GM12878 (cell line): ENCODE results near the gene TNRC6C. TPM values are rescaled to one million over a fixed set of nuclear protein-coding genes. Genes with fewer than 3 reads are reported as not detected.

ENCODE experiments used
- BHLHE40 ChIP-seq, 2 experiments: fragments of 450-650 bp in 1 of 2; IDR thresholded peaks; 2 replicates each; pipeline ENCODE4 v1.6.1; 2011 to 2017; ENCODE audit warnings: low read depth in 2 of 2, borderline replicate concordance in 1 of 2, improper control_type of control experiment in 1 of 2, low read length in 1 of 2, mild to moderate bottlenecking in 1 of 2
- BMI1 ChIP-seq: fragments of 450-650 bp; IDR thresholded peaks from 2 replicates; pipeline ENCODE4 v1.6.1; 2016; ENCODE audit warnings: mild to moderate bottlenecking, moderate library complexity, borderline replicate concordance
- CBFB ChIP-seq: IDR thresholded peaks from 2 replicates; pipeline ENCODE4 v1.6.1; 2016; ENCODE audit warnings: antibody characterized with exemption, low read depth
- CHD2 ChIP-seq: IDR thresholded peaks from 2 replicates; pipeline ENCODE4 v1.6.1; 2011; ENCODE audit warnings: low read depth, low read length, improper control_type of control experiment, borderline replicate concordance
- EGR1 ChIP-seq, 2 experiments: IDR thresholded peaks; 1 replicate in 1 of 2; 2 replicates in 1 of 2; pipeline ENCODE4 v1.6.1; 2011 to 2012; ENCODE audit warnings: low read depth in 2 of 2, low read length in 2 of 2, borderline replicate concordance in 1 of 2, mild to moderate bottlenecking in 1 of 2, moderate library complexity in 1 of 2
- IRF4 ChIP-seq: IDR thresholded peaks from 2 replicates; pipeline ENCODE4 v1.6.1; 2011; ENCODE audit warnings: low read depth, low read length
- JUNB ChIP-seq: IDR thresholded peaks from 2 replicates; pipeline ENCODE4 v1.6.1; 2016; ENCODE audit warnings: antibody characterized with exemption, mild to moderate bottlenecking
- LARP7 ChIP-seq: fragments of 450-650 bp; IDR thresholded peaks from 2 replicates; pipeline ENCODE4 v1.6.1; 2017; ENCODE audit warnings: mild to moderate bottlenecking
- NBN ChIP-seq: fragments of 450-650 bp; IDR thresholded peaks from 2 replicates; pipeline ENCODE4 v1.6.1; 2016
- NFYB ChIP-seq: IDR thresholded peaks from 2 replicates; pipeline ENCODE4 v1.6.1; 2011; ENCODE audit warnings: low read depth, mild to moderate bottlenecking, low read length, improper control_type of control experiment, moderate library complexity; ENCODE audit not compliant: insufficient read depth
- PAX5 ChIP-seq: IDR thresholded peaks from 2 replicates; pipeline ENCODE4 v1.6.1; 2011; ENCODE audit warnings: low read depth, low read length, borderline replicate concordance
- RBBP5 ChIP-seq: fragments of 200-600 bp; sonication (generic); conservative IDR thresholded peaks from 2 replicates; pipeline ENCODE4 v1.6.1; 2016
- RELB ChIP-seq: fragments of 450-650 bp; IDR thresholded peaks from 2 replicates; pipeline ENCODE4 v1.6.1; 2017; ENCODE audit warnings: low read depth, mild to moderate bottlenecking, moderate library complexity
- SIX5 ChIP-seq: IDR thresholded peaks from 2 replicates; pipeline ENCODE4 v1.6.1; 2011; ENCODE audit warnings: mild to moderate bottlenecking, low read depth, low read length, moderate library complexity; ENCODE audit not compliant: severe bottlenecking
- SMARCA5 ChIP-seq: fragments of 450-650 bp; IDR thresholded peaks from 2 replicates; pipeline ENCODE4 v1.6.1; 2017; ENCODE audit warnings: mild to moderate bottlenecking
- SRF ChIP-seq, 2 experiments: IDR thresholded peaks; 2 replicates each; pipeline ENCODE4 v1.6.1; 2011; ENCODE audit warnings: low read depth in 2 of 2, low read length in 2 of 2, mild to moderate bottlenecking in 1 of 2, moderate library complexity in 1 of 2
- TBL1XR1 ChIP-seq: IDR thresholded peaks from 2 replicates; pipeline ENCODE4 v1.6.1; 2012; ENCODE audit warnings: low read depth, low read length, improper control_type of control experiment
- WRNIP1 ChIP-seq: IDR thresholded peaks from 2 replicates; pipeline ENCODE4 v1.6.1; 2011; ENCODE audit warnings: low read depth, low read length, improper control_type of control experiment, borderline replicate concordance
- YBX1 ChIP-seq: fragments of 450-650 bp; IDR thresholded peaks from 2 replicates; pipeline ENCODE4 v1.6.1; 2016; ENCODE audit warnings: antibody characterized with exemption
- ZNF217 ChIP-seq: fragments of 450-650 bp; IDR thresholded peaks from 2 replicates; pipeline ENCODE4 v1.6.1; 2017; ENCODE audit warnings: antibody characterized with exemption, mild to moderate bottlenecking
- ZSCAN29 ChIP-seq: fragments of 450-650 bp; IDR thresholded peaks from 2 replicates; pipeline ENCODE4 v1.6.1; 2017; ENCODE audit warnings: mild to moderate bottlenecking, moderate library complexity
- polyA plus RNA-seq, 11 experiments: library from polyadenylated mRNA; depleted of rRNA in 4 of 11; unstranded in 6 of 11; stranded (reverse) in 5 of 11; fragments of >200 nt; fragmentation: Nextera tagmentation in 4 of 11; fragmentation: Illumina TruSeq in 1 of 11; extraction: Ambion mirVana in 4 of 11; extraction: Trizol in 1 of 11; gene quantifications; 1 replicate in 1 of 11; 2 replicates in 10 of 11; pipeline versions ENCODE4 v1.2.1 to v1.2.3, GENCODE V29; 2011 to 2016; ENCODE audit warnings: inconsistent platforms in 2 of 11, missing spikeins in 2 of 11, low read depth in 1 of 11
- total RNA-seq, 4 experiments: library from RNA; depleted of rRNA in 3 of 4; stranded (reverse); fragments of >200 nt in 3 of 4; fragmentation: Illumina TruSeq in 1 of 4; extraction: Trizol in 1 of 4; gene quantifications; 2 replicates each; pipeline versions ENCODE4 v1.2.1 to v1.2.3, GENCODE V29; 2013 to 2021
- TF ChIP-seq, protein P1 (sequence below): fragments of 150-350 bp; IDR thresholded peaks from 2 replicates; pipeline ENCODE4 v1.6.1; 2016; ENCODE audit warnings: low read depth, low read length
- TF ChIP-seq, protein P2 (sequence below): fragments of 450-650 bp; IDR thresholded peaks from 2 replicates; pipeline ENCODE4 v1.6.1; 2017; ENCODE audit warnings: mild to moderate bottlenecking, moderate library complexity

TNRC6C gene
- total and polyA plus RNA-seq, 10 of the 15 experiments (the other 5 are each of a cell fraction or from before 2014, with no cell fraction given) = 0.40 to 6.1 (median 0.96) TPM

DNA sequence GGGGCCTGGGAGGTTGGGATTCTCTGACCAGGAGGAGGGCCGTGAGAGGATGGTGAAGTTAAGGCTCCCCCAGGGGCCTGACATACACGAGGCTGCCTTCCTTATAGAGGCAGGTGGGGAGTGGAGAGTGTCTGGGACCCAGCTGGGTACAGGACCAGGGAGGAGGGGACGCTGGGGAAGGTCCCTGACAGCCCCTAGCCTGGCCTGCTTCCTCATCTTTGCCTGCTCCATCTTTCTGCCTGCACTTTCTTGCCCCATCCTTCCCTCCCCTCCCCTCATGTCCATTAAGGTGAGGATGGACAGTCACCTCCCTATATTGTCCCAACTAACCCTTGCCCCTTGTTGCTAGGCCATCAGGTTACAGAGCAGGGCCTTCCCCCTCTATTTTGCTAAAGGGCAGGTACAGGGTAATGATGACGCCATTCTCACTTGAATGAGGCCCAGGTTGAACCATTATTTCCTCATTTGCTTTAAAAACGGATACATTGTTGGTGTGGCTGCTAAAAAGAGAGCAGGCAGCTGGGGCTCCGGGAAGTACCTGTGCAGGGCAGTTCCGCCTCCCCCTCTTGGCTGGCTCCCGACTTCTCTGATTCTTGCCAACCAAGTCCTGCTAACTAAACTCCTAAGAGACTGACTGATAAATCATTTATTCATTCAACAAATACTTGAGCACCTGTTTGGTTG lies 189.0 kb downstream of the TNRC6C start (continued):
- TF ChIP-seq, protein P1, sequence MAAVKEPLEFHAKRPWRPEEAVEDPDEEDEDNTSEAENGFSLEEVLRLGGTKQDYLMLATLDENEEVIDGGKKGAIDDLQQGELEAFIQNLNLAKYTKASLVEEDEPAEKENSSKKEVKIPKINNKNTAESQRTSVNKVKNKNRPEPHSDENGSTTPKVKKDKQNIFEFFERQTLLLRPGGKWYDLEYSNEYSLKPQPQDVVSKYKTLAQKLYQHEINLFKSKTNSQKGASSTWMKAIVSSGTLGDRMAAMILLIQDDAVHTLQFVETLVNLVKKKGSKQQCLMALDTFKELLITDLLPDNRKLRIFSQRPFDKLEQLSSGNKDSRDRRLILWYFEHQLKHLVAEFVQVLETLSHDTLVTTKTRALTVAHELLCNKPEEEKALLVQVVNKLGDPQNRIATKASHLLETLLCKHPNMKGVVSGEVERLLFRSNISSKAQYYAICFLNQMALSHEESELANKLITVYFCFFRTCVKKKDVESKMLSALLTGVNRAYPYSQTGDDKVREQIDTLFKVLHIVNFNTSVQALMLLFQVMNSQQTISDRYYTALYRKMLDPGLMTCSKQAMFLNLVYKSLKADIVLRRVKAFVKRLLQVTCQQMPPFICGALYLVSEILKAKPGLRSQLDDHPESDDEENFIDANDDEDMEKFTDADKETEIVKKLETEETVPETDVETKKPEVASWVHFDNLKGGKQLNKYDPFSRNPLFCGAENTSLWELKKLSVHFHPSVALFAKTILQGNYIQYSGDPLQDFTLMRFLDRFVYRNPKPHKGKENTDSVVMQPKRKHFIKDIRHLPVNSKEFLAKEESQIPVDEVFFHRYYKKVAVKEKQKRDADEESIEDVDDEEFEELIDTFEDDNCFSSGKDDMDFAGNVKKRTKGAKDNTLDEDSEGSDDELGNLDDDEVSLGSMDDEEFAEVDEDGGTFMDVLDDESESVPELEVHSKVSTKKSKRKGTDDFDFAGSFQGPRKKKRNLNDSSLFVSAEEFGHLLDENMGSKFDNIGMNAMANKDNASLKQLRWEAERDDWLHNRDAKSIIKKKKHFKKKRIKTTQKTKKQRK = no peak
- TF ChIP-seq CHD2 (peak; percentile 81), NBN (peak; percentile 95), ZNF217 (peak; percentile 15; the same call in 1 of the 2 replicates), BMI1 (peak; percentile 66; the same call in 1 of the 2 replicates), IRF4 (no peak), SRF (IDR thresholded peaks at IDR 0.05; ENCODE audit: low read depth in 2 of 2, low read length in 2 of 2) (no peak), WRNIP1 (no peak), SIX5 (no peak), YBX1 (no peak), LARP7 (no peak), RELB (peak; percentile 96), RBBP5 (no peak), SMARCA5 (peak; percentile 40; the same call in 1 of the 2 replicates), EGR1 (IDR thresholded peaks at IDR 0.05; ENCODE audit: borderline replicate concordance in 1 of 2, low read depth in 2 of 2, low read length in 2 of 2) (peak in 1 of 2 experiments; percentile 59; a peak in 1 of 3 replicates), JUNB (no peak), NFYB (no peak), TBL1XR1 (peak; percentile 37; the same call in 1 of the 2 replicates), BHLHE40 (IDR thresholded peaks at IDR 0.05; ENCODE audit: borderline replicate concordance in 1 of 2, low read depth in 2 of 2, low read length in 1 of 2) (peak; percentile 64 to 66), CBFB (no peak), ZSCAN29 (peak; percentile 74; the same call in 1 of the 2 replicates), PAX5 (peak; percentile 81; the same call in 1 of the 2 replicates)
- TF ChIP-seq, protein P2, sequence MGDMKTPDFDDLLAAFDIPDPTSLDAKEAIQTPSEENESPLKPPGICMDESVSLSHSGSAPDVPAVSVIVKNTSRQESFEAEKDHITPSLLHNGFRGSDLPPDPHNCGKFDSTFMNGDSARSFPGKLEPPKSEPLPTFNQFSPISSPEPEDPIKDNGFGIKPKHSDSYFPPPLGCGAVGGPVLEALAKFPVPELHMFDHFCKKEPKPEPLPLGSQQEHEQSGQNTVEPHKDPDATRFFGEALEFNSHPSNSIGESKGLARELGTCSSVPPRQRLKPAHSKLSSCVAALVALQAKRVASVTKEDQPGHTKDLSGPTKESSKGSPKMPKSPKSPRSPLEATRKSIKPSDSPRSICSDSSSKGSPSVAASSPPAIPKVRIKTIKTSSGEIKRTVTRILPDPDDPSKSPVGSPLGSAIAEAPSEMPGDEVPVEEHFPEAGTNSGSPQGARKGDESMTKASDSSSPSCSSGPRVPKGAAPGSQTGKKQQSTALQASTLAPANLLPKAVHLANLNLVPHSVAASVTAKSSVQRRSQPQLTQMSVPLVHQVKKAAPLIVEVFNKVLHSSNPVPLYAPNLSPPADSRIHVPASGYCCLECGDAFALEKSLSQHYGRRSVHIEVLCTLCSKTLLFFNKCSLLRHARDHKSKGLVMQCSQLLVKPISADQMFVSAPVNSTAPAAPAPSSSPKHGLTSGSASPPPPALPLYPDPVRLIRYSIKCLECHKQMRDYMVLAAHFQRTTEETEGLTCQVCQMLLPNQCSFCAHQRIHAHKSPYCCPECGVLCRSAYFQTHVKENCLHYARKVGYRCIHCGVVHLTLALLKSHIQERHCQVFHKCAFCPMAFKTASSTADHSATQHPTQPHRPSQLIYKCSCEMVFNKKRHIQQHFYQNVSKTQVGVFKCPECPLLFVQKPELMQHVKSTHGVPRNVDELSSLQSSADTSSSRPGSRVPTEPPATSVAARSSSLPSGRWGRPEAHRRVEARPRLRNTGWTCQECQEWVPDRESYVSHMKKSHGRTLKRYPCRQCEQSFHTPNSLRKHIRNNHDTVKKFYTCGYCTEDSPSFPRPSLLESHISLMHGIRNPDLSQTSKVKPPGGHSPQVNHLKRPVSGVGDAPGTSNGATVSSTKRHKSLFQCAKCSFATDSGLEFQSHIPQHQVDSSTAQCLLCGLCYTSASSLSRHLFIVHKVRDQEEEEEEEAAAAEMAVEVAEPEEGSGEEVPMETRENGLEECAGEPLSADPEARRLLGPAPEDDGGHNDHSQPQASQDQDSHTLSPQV = 0 out of 2 replicates have a peak, but pooled peaks have one; percentile 6
